Measurements from ENCODE around the gene NR2F1. TPM values are rescaled to one million over a fixed set of nuclear protein-coding genes. Genes with fewer than 3 reads are reported as not detected.

Gene NR2F1
- total and polyA plus RNA-seq, 10 donors, result 2.0 to 28.8 (median 11.7) TPM

GRCh38 chr5:93592883-93593282 is 9.9 kb downstream of the NR2F1 start:
- peaks cover 0 to 23% (median 0%) of the 10 kb centered on the region in 6 donors for H3K36me3 ChIP-seq
- H3K9me3 ChIP-seq, result peaks cover 0 to 20% (median 0%) of the 10 kb centered on the region in 8 donors
- TF ChIP-seq CTCF (IDR thresholded peaks at IDR 0.05 in 8 of 11, conservative IDR thresholded peaks at IDR 0.05 in 3 of 11), result no peak
- TF ChIP-seq POLR2AphosphoS5 (IDR thresholded peaks at IDR 0.05), result no peak
- no peak for TF ChIP-seq POLR2A (IDR thresholded peaks at IDR 0.05)
- no peak overlapping the region for H3K27ac ChIP-seq
- H3K4me3 ChIP-seq, result no peak overlapping the region
- peaks cover 0 to 34% (median 9%) of the 10 kb centered on the region in 6 donors for H3K4me1 ChIP-seq
- peaks cover 16 to 100% (median 53%) of the 10 kb centered on the region in 7 donors for H3K27me3 ChIP-seq (replicated peaks in 1 of 7)
- 36 to 64% (median 47%) methylated on average over 5 of the region's 5 CpGs for WGBS, 5 donors
- DNase-seq, result no peak
- intact Hi-C loops (cut with DNase I; ENCODE audit: low total_unique reads), result no loop called here

- WGBS, 5 donors, result 35 to 58% (median 39%) methylated on average over 30 of the region's 30 CpGs
- Histone ChIP-seq H3K36me3 (peaks cover 0 to 20% (median 0%) of the 10 kb centered on the region in 6 donors), H3K9me3 (peaks cover 0 to 14% (median 0%) of the 10 kb centered on the region in 8 donors), H3K4me3 (no peak overlapping the region), H3K4me1 (peaks cover 0 to 33% (median 8%) of the 10 kb centered on the region in 6 donors), H3K27ac (no peak overlapping the region), H3K27me3 (replicated peaks in 1 of 7) (peaks cover 23 to 100% (median 53%) of the 10 kb centered on the region in 7 donors)
- TF ChIP-seq POLR2AphosphoS5 (IDR thresholded peaks at IDR 0.05), result no peak
- TF ChIP-seq CTCF (IDR thresholded peaks at IDR 0.05 in 8 of 11, conservative IDR thresholded peaks at IDR 0.05 in 3 of 11), result no peak
- TF ChIP-seq POLR2A (IDR thresholded peaks at IDR 0.05), result no peak
- intact Hi-C loops (cut with DNase I; ENCODE audit: low total_unique reads), result no loop called here
- DNase-seq, result no peak
These were observed 10.6 kb downstream of the NR2F1 start for GRCh38 chr5:93593476-93594131.

GRCh38 chr5:93594591-93595419 is 11.8 kb downstream of the NR2F1 start:
- Histone ChIP-seq H3K9me3 (peaks cover 0 to 14% (median 0%) of the 10 kb centered on the region in 8 donors), H3K4me3 (no peak overlapping the region), H3K4me1 (peaks cover 0 to 38% (median 9%) of the 10 kb centered on the region in 6 donors), H3K27ac (no peak overlapping the region), H3K27me3 (replicated peaks in 1 of 7) (peaks cover 23 to 100% (median 64%) of the 10 kb centered on the region in 7 donors), H3K36me3 (peaks cover 0 to 20% (median 0%) of the 10 kb centered on the region in 6 donors)
- TF ChIP-seq CTCF (IDR thresholded peaks at IDR 0.05 in 8 of 11, conservative IDR thresholded peaks at IDR 0.05 in 3 of 11) (no peak), POLR2A (IDR thresholded peaks at IDR 0.05) (no peak), POLR2AphosphoS5 (IDR thresholded peaks at IDR 0.05) (no peak)
- intact Hi-C loops (cut with DNase I; ENCODE audit: low total_unique reads), result no loop called here
- WGBS, 5 donors, result 26 to 34% (median 28%) methylated on average over 24 to 37 of the region's 37 CpGs
- no peak for DNase-seq
